Osteocyte (in vitro differentiated cells): ENCODE data around the gene ZNF554. TPM values are rescaled to one million over a fixed set of nuclear protein-coding genes. Genes with fewer than 3 reads are reported as not detected.

ENCODE experiments used
- DNase-seq: peaks from one replicate; pipeline ENCODE4 v3.0.0; 2021; ENCODE audit warnings: mixed read lengths; ENCODE audit not compliant: unreplicated experiment; ENCODE audit errors: extremely low spot score
- H3K27ac Mint-ChIP-seq: one replicate; pipeline ENCODE4 v1.8.0; 2021; ENCODE audit warnings: mild to moderate bottlenecking, mixed read lengths; ENCODE audit not compliant: unreplicated experiment
- H3K27me3 Mint-ChIP-seq: one replicate; pipeline ENCODE4 v1.8.0; 2021; ENCODE audit warnings: mixed read lengths; ENCODE audit not compliant: unreplicated experiment
- H3K36me3 Mint-ChIP-seq: one replicate; pipeline ENCODE4 v1.8.0; 2021; ENCODE audit warnings: mixed read lengths; ENCODE audit not compliant: unreplicated experiment
- H3K4me1 Mint-ChIP-seq: one replicate; pipeline ENCODE4 v1.8.0; 2021; ENCODE audit warnings: mixed read lengths; ENCODE audit not compliant: unreplicated experiment
- H3K4me3 Mint-ChIP-seq: one replicate; pipeline ENCODE4 v1.8.0; 2021; ENCODE audit warnings: mild to moderate bottlenecking, moderate library complexity, mixed read lengths; ENCODE audit not compliant: unreplicated experiment
- H3K9me3 Mint-ChIP-seq: one replicate; pipeline ENCODE4 v1.8.0; 2021; ENCODE audit warnings: mixed read lengths; ENCODE audit not compliant: unreplicated experiment
- CTCF ChIP-seq: fragments of 200-600 bp; sonication (generic); IDR thresholded peaks from 2 replicates; pipeline ENCODE4 v1.5.0; 2021; ENCODE audit warnings: antibody characterized with exemption, mild to moderate bottlenecking, moderate library complexity
- total RNA-seq: library from RNA; stranded (reverse); gene quantifications from 2 replicates; pipeline ENCODE4 v1.2.1, GENCODE V29; 2021

Gene ZNF554
- total RNA-seq, 1 donor from 2014 or later: 7.4 TPM

- no peaks in the 10 kb centered on the region for H3K4me1 Mint-ChIP-seq
- no peak overlapping the region for H3K27ac Mint-ChIP-seq
- no peak for DNase-seq
- TF ChIP-seq CTCF: no peak
- H3K27me3 Mint-ChIP-seq: no peaks in the 10 kb centered on the region
- H3K9me3 Mint-ChIP-seq: peaks cover 44% of the 10 kb centered on the region
- no peak overlapping the region for H3K4me3 Mint-ChIP-seq
- peaks cover 22% of the 10 kb centered on the region for H3K36me3 Mint-ChIP-seq
These were observed 39.2 kb downstream of the ZNF554 start for GRCh38 chr19:2858864-2859263.

GRCh38 chr19:2863816-2864215 lies 44.1 kb downstream of the ZNF554 start:
- Mint-ChIP-seq H3K4me3 (no peak overlapping the region), H3K27me3 (no peaks in the 10 kb centered on the region), H3K36me3 (no peaks in the 10 kb centered on the region), H3K4me1 (no peaks in the 10 kb centered on the region), H3K27ac (no peak overlapping the region), H3K9me3 (peaks cover 17% of the 10 kb centered on the region)
- no peak for DNase-seq
- no peak for TF ChIP-seq CTCF

- no peak for TF ChIP-seq CTCF
- Mint-ChIP-seq H3K27ac (no peak overlapping the region), H3K4me3 (no peak overlapping the region), H3K27me3 (no peaks in the 10 kb centered on the region), H3K9me3 (peaks cover 11% of the 10 kb centered on the region), H3K4me1 (no peaks in the 10 kb centered on the region), H3K36me3 (no peaks in the 10 kb centered on the region)
- DNase-seq: no peak
These were observed 45.8 kb downstream of the ZNF554 start for GRCh38 chr19:2865334-2866100.

GRCh38 chr19:2866495-2867024 lies 46.9 kb downstream of the ZNF554 start:
- H3K27me3 Mint-ChIP-seq: no peaks in the 10 kb centered on the region
- no peak for DNase-seq
- H3K9me3 Mint-ChIP-seq: peaks cover 8% of the 10 kb centered on the region
- H3K4me3 Mint-ChIP-seq: no peak overlapping the region
- H3K36me3 Mint-ChIP-seq: no peaks in the 10 kb centered on the region
- no peak for TF ChIP-seq CTCF
- H3K27ac Mint-ChIP-seq: no peak overlapping the region
- no peaks in the 10 kb centered on the region for H3K4me1 Mint-ChIP-seq

GRCh38 chr19:2867025-2867991 lies 47.6 kb downstream of the ZNF554 start, which contains the start of gene ZNF556:
ZNF556 (plus strand) TSS chr19:2867335; CDS start chr19:2867422, 87 bp downstream.
- H3K27me3 Mint-ChIP-seq: no peaks in the 10 kb centered on the region
- no peaks in the 10 kb centered on the region for H3K36me3 Mint-ChIP-seq
- no peak for TF ChIP-seq CTCF
- H3K9me3 Mint-ChIP-seq: peaks cover 3% of the 10 kb centered on the region
- no peak for DNase-seq
- no peaks in the 10 kb centered on the region for H3K4me1 Mint-ChIP-seq
- H3K4me3 Mint-ChIP-seq: no peak within 1 kb of the TSS
- no peak within 1 kb of the TSS for H3K27ac Mint-ChIP-seq
